Esophagus squamous epithelium (tissue), 4 donors: ENCODE measurements around the gene RAB24.

Source experiments
- POLR2A ChIP-seq, 4 donors: fragments of 450-650 bp; IDR thresholded peaks; one replicate each; pipeline ENCODE4 v1.6.1; 2017; ENCODE audit warnings: antibody characterized with exemption in 4 of 4, mild to moderate bottlenecking in 4 of 4, moderate library complexity in 3 of 4
- TF ChIP-seq, protein P1 (sequence below), 6 experiments: fragments of 450-650 bp in 4 of 6; fragments of 200-600 bp in 2 of 6; sonication (generic) in 2 of 6; IDR thresholded peaks; one replicate each; pipeline ENCODE4 v1.5.1; 2016 to 2019; ENCODE audit warnings: antibody characterized with exemption in 6 of 6, mild to moderate bottlenecking in 4 of 6, moderate library complexity in 4 of 6

DNA sequence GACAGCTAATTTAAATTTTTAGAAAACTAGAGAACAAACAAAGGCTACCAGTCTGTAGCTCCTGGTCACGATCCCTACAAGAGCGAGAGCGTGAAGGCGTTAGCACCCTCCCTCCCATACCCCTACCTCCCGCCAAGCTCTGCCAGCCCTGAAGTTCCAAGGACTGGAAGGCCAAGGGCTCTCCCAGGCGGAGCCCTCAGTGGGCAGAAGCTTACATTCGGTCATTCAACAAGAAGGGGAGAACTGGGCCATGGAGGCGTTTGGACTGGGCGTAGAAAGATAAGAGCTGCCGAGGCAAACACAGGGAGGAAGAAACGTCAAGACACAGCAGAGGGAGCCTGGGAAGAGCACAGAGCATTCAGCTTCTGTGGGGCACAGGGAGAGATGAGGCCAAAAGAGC is 5.2 kb upstream of the RAB24 start:
- TF ChIP-seq POLR2A (IDR thresholded peaks at IDR 0.05) = no peak
- TF ChIP-seq, protein P1, sequence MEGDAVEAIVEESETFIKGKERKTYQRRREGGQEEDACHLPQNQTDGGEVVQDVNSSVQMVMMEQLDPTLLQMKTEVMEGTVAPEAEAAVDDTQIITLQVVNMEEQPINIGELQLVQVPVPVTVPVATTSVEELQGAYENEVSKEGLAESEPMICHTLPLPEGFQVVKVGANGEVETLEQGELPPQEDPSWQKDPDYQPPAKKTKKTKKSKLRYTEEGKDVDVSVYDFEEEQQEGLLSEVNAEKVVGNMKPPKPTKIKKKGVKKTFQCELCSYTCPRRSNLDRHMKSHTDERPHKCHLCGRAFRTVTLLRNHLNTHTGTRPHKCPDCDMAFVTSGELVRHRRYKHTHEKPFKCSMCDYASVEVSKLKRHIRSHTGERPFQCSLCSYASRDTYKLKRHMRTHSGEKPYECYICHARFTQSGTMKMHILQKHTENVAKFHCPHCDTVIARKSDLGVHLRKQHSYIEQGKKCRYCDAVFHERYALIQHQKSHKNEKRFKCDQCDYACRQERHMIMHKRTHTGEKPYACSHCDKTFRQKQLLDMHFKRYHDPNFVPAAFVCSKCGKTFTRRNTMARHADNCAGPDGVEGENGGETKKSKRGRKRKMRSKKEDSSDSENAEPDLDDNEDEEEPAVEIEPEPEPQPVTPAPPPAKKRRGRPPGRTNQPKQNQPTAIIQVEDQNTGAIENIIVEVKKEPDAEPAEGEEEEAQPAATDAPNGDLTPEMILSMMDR (IDR thresholded peaks at IDR 0.05) = no peak
